HepG2 (cell line): ENCODE measurements around the gene GDF15. TPM values are rescaled to one million over a fixed set of nuclear protein-coding genes. Genes with fewer than 3 reads are reported as not detected.

Experiments
- AGO2 ChIP-seq: fragments of 200-400 bp; formaldehyde crosslinking; optimal IDR thresholded peaks from 2 replicates; pipeline ENCODE3; 2017; ENCODE audit warnings: mild to moderate bottlenecking, low read depth, low read length, moderate library complexity
- HNRNPH1 ChIP-seq: fragments of 200-400 bp; formaldehyde crosslinking; optimal IDR thresholded peaks from 2 replicates; pipeline ENCODE3; 2017; ENCODE audit warnings: mild to moderate bottlenecking, low read depth, low read length
- IKZF4 ChIP-seq: sonication (generic); formaldehyde crosslinking; IDR thresholded peaks from 2 replicates; pipeline ENCODE4 v1.5.1; 2020; ENCODE audit warnings: borderline replicate concordance, mild to moderate bottlenecking, low read depth, missing genetic modification reagents; ENCODE audit errors: not compliant biosample characterization
- IRX3 ChIP-seq: sonication (generic); formaldehyde crosslinking; IDR thresholded peaks from 2 replicates; pipeline ENCODE4 v1.8.1; 2023; ENCODE audit warnings: mild to moderate bottlenecking, low read depth, missing genetic modification reagents, borderline replicate concordance
- MLLT10 ChIP-seq: sonication (generic); formaldehyde crosslinking; IDR thresholded peaks from 2 replicates; pipeline ENCODE4 v1.4.0; 2020; ENCODE audit warnings: missing genetic modification reagents
- MYC ChIP-seq: sonication (generic); formaldehyde crosslinking; IDR thresholded peaks from 2 replicates; pipeline ENCODE4 v1.9.0; 2021; ENCODE audit warnings: missing genetic modification reagents, borderline replicate concordance
- NFIB ChIP-seq: sonication (generic); formaldehyde crosslinking; IDR thresholded peaks from 2 replicates; pipeline ENCODE4 v1.9.0; 2021; ENCODE audit warnings: missing genetic modification reagents, mild to moderate bottlenecking, borderline replicate concordance
- PHF20 ChIP-seq: sonication (generic); formaldehyde crosslinking; IDR thresholded peaks from 2 replicates; pipeline ENCODE4 v1.5.0; 2020; ENCODE audit warnings: mild to moderate bottlenecking, missing genetic modification reagents
- RBM39 ChIP-seq: fragments of 200-400 bp; formaldehyde crosslinking; IDR thresholded peaks from one replicate; pipeline ENCODE4 v1.6.1; 2018; ENCODE audit warnings: antibody characterized with exemption, mild to moderate bottlenecking, low read depth, low read length; ENCODE audit not compliant: poor library complexity, severe bottlenecking
- SAP130 ChIP-seq: IDR thresholded peaks from 2 replicates; pipeline ENCODE4 v1.6.1; 2016; ENCODE audit warnings: low read depth
- SIN3A ChIP-seq: IDR thresholded peaks from 2 replicates; pipeline ENCODE4 v1.6.1; 2011; ENCODE audit warnings: low read depth, mild to moderate bottlenecking, control low read depth, low read length, borderline replicate concordance
- SP4 ChIP-seq: sonication (generic); formaldehyde crosslinking; IDR thresholded peaks from 2 replicates; pipeline ENCODE4 v1.8.1; 2023; ENCODE audit warnings: mild to moderate bottlenecking, missing genetic modification reagents
- TEAD2 ChIP-seq: sonication (generic); formaldehyde crosslinking; IDR thresholded peaks from 2 replicates; pipeline ENCODE4 v1.9.0; 2021; ENCODE audit warnings: missing genetic modification reagents
- THAP7 ChIP-seq: sonication (generic); formaldehyde crosslinking; IDR thresholded peaks from 2 replicates; pipeline ENCODE4 v1.8.1; 2023; ENCODE audit warnings: mild to moderate bottlenecking, missing genetic modification reagents
- THRA ChIP-seq: sonication (generic); formaldehyde crosslinking; IDR thresholded peaks from 2 replicates; pipeline ENCODE4 v1.4.0; 2020; ENCODE audit warnings: missing genetic modification reagents, borderline replicate concordance
- TP53 ChIP-seq: sonication (generic); formaldehyde crosslinking; conservative IDR thresholded peaks from 2 replicates; pipeline ENCODE4 v1.4.0; 2020; ENCODE audit warnings: missing genetic modification reagents
- XBP1 ChIP-seq: sonication (generic); formaldehyde crosslinking; IDR thresholded peaks from 2 replicates; pipeline ENCODE4 v1.5.0; 2020; ENCODE audit warnings: missing genetic modification reagents
- ZNF207 ChIP-seq: fragments of 450-650 bp; IDR thresholded peaks from 2 replicates; pipeline ENCODE4 v1.6.1; 2016; ENCODE audit warnings: antibody characterized with exemption, borderline replicate concordance
- ZNF446 ChIP-seq: sonication (generic); formaldehyde crosslinking; IDR thresholded peaks from 2 replicates; pipeline ENCODE4 v1.5.0; 2020; ENCODE audit warnings: mild to moderate bottlenecking, missing genetic modification reagents
- ZNF687 ChIP-seq: sonication (generic); formaldehyde crosslinking; IDR thresholded peaks from 2 replicates; pipeline ENCODE4 v1.5.1; 2020; ENCODE audit warnings: mild to moderate bottlenecking, missing genetic modification reagents, moderate library complexity
- ZNF777 ChIP-seq: sonication (generic); formaldehyde crosslinking; IDR thresholded peaks from 2 replicates; pipeline ENCODE4 v1.4.0; 2020; ENCODE audit warnings: missing genetic modification reagents
- ZNF850 ChIP-seq: sonication (generic); formaldehyde crosslinking; conservative IDR thresholded peaks from 2 replicates; pipeline ENCODE4 v1.9.0; 2021; ENCODE audit warnings: mild to moderate bottlenecking, missing genetic modification reagents
- polyA plus RNA-seq, 8 experiments: library from polyadenylated mRNA; depleted of rRNA in 3 of 8; stranded (reverse) in 7 of 8; unstranded in 1 of 8; fragments of >200 nt; fragmentation: Illumina TruSeq in 4 of 8; extraction: Trizol in 4 of 8; gene quantifications; 2 replicates each; pipeline versions ENCODE4 v1.2.1 to v1.2.3, GENCODE V29; 2011 to 2016; ENCODE audit warnings: low read depth in 4 of 8, missing spikeins in 1 of 8, mixed read lengths in 1 of 8; ENCODE audit not compliant: insufficient read depth in 1 of 8
- total RNA-seq, 5 experiments: library from RNA; depleted of rRNA; stranded (reverse); fragments of >200 nt; fragmentation: Illumina TruSeq; extraction: Trizol; gene quantifications; 2 replicates each; pipeline ENCODE4 v1.2.3, GENCODE V29; 2016; ENCODE audit warnings: low read depth in 1 of 5

The GDF15 gene
- total and polyA plus RNA-seq, 2 of the 13 experiments (the other 11 are each of a cell fraction or from before 2014, with no cell fraction given): 146 to 422 TPM

GRCh38 chr19:18419195-18419698 is 33.3 kb downstream of the GDF15 start, which contains the start of gene SSBP4 (continued):
- no peak for TF ChIP-seq IKZF4 (CRISPR knock-in tag)
- no peak for TF ChIP-seq THRA (CRISPR knock-in tag)
- no peak for TF ChIP-seq THAP7 (CRISPR knock-in tag)
- no peak for TF ChIP-seq XBP1
- TF ChIP-seq TEAD2 (CRISPR knock-in tag): no peak
- TF ChIP-seq RBM39: no peak
- 0 out of 2 replicates have a peak, but pooled peaks have one; percentile 19 for TF ChIP-seq ZNF687
- 0 out of 2 replicates have a peak, but pooled peaks have one; percentile 74 for TF ChIP-seq SIN3A
- TF ChIP-seq SP4: peak; percentile 70; the same call in 1 of the 2 replicates
- TF ChIP-seq ZNF777: peak; percentile 75; the same call in 1 of the 2 replicates
- TF ChIP-seq AGO2: no peak
- no peak for TF ChIP-seq ZNF446 (CRISPR knock-in tag)
- no peak for TF ChIP-seq ZNF207
- TF ChIP-seq IRX3 (CRISPR knock-in tag): 0 out of 2 replicates have a peak, but pooled peaks have one; percentile 44
- no peak for TF ChIP-seq MLLT10 (CRISPR knock-in tag)
- no peak for TF ChIP-seq NFIB (CRISPR knock-in tag)
- TF ChIP-seq HNRNPH1: no peak
- peak; percentile 2; the same call in 1 of the 2 replicates for TF ChIP-seq MYC (CRISPR knock-in tag)
- TF ChIP-seq PHF20: peak; percentile 50; the same call in 1 of the 2 replicates
- no peak for TF ChIP-seq ZNF850 (CRISPR knock-in tag)
- no peak for TF ChIP-seq TP53 (CRISPR knock-in tag)
- TF ChIP-seq SAP130 (CRISPR knock-in tag): peak; percentile 55
